ENCODE data around the gene HMGA1. TPM values are rescaled to one million over a fixed set of nuclear protein-coding genes. Genes with fewer than 3 reads are reported as not detected.

HMGA1 gene
- total and polyA plus RNA-seq, 2 of the 13 experiments (the other 11 are each of a cell fraction or from before 2014, with no cell fraction given), result 117 to 145 TPM

DNA sequence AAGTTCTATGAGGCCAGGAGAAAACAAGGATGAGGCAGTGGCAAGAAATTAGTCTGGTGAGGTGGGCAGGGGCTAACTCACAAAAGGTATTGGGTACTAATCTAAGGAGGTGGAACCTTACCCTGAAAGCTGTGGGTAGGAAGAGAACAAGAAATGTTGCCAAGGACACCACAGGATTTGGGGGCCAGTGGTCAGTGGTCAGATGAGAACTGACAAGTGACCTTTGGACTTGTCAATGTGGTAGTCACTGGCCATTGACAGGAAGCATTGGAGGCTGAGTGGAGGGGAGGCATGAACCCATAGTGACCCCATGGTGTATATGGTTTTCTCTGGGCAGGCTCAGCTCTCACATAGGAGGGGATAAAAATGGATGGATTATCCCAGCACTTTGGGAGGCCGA, 37.5 kb downstream of the HMGA1 start (continued):
- TF ChIP-seq, protein P1, sequence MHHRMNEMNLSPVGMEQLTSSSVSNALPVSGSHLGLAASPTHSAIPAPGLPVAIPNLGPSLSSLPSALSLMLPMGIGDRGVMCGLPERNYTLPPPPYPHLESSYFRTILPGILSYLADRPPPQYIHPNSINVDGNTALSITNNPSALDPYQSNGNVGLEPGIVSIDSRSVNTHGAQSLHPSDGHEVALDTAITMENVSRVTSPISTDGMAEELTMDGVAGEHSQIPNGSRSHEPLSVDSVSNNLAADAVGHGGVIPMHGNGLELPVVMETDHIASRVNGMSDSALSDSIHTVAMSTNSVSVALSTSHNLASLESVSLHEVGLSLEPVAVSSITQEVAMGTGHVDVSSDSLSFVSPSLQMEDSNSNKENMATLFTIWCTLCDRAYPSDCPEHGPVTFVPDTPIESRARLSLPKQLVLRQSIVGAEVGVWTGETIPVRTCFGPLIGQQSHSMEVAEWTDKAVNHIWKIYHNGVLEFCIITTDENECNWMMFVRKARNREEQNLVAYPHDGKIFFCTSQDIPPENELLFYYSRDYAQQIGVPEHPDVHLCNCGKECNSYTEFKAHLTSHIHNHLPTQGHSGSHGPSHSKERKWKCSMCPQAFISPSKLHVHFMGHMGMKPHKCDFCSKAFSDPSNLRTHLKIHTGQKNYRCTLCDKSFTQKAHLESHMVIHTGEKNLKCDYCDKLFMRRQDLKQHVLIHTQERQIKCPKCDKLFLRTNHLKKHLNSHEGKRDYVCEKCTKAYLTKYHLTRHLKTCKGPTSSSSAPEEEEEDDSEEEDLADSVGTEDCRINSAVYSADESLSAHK (CRISPR knock-in tag; IDR thresholded peaks at IDR 0.05; ENCODE audit: borderline replicate concordance), result no peak
- TF ChIP-seq ZSCAN29 (CRISPR knock-in tag; conservative IDR thresholded peaks at IDR 0.05), result no peak
- TF ChIP-seq POLR2A (IDR thresholded peaks at IDR 0.05; ENCODE audit: insufficient read depth in 1 of 2, low read depth in 2 of 2, low read length in 2 of 2), result no peak
- no peak for TF ChIP-seq GABPA (IDR thresholded peaks at IDR 0.05; ENCODE audit: low read depth, low read length)
- no peak for TF ChIP-seq GABPA (CRISPR knock-in tag; IDR thresholded peaks at IDR 0.05; ENCODE audit: low read depth)
- 0 out of 2 replicates have a peak, but pooled peaks have one; percentile 40 for TF ChIP-seq ADNP (CRISPR knock-in tag; IDR thresholded peaks at IDR 0.05)
- TF ChIP-seq, protein P2, sequence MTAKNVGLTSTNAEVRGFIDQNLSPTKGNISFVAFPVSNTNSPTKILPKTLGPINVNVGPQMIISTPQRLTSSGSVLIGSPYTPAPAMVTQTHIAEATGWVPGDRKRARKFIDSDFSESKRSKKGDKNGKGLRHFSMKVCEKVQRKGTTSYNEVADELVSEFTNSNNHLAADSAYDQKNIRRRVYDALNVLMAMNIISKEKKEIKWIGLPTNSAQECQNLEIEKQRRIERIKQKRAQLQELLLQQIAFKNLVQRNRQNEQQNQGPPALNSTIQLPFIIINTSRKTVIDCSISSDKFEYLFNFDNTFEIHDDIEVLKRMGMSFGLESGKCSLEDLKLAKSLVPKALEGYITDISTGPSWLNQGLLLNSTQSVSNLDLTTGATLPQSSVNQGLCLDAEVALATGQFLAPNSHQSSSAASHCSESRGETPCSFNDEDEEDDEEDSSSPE (CRISPR knock-in tag; IDR thresholded peaks at IDR 0.05), result no peak
- TF ChIP-seq, protein P3, sequence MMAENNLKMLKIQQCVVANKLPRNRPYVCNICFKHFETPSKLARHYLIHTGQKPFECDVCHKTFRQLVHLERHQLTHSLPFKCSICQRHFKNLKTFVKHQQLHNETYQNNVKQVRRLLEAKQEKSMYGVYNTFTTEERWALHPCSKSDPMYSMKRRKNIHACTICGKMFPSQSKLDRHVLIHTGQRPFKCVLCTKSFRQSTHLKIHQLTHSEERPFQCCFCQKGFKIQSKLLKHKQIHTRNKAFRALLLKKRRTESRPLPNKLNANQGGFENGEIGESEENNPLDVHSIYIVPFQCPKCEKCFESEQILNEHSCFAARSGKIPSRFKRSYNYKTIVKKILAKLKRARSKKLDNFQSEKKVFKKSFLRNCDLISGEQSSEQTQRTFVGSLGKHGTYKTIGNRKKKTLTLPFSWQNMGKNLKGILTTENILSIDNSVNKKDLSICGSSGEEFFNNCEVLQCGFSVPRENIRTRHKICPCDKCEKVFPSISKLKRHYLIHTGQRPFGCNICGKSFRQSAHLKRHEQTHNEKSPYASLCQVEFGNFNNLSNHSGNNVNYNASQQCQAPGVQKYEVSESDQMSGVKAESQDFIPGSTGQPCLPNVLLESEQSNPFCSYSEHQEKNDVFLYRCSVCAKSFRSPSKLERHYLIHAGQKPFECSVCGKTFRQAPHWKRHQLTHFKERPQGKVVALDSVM (CRISPR knock-in tag; IDR thresholded peaks at IDR 0.05), result no peak
- TF ChIP-seq RARA (CRISPR knock-in tag; IDR thresholded peaks at IDR 0.05), result peak; percentile 76
- TF ChIP-seq RXRA (CRISPR knock-in tag; IDR thresholded peaks at IDR 0.05), result peak; percentile 32; the same call in 1 of the 2 replicates
- TF ChIP-seq ZNF317 (CRISPR knock-in tag; IDR thresholded peaks at IDR 0.05), result no peak
- TF ChIP-seq MXI1 (IDR thresholded peaks at IDR 0.05; ENCODE audit: borderline replicate concordance, low read depth, low read length), result peak; percentile 24; the same call in 1 of the 3 replicates
- TF ChIP-seq, protein P4, sequence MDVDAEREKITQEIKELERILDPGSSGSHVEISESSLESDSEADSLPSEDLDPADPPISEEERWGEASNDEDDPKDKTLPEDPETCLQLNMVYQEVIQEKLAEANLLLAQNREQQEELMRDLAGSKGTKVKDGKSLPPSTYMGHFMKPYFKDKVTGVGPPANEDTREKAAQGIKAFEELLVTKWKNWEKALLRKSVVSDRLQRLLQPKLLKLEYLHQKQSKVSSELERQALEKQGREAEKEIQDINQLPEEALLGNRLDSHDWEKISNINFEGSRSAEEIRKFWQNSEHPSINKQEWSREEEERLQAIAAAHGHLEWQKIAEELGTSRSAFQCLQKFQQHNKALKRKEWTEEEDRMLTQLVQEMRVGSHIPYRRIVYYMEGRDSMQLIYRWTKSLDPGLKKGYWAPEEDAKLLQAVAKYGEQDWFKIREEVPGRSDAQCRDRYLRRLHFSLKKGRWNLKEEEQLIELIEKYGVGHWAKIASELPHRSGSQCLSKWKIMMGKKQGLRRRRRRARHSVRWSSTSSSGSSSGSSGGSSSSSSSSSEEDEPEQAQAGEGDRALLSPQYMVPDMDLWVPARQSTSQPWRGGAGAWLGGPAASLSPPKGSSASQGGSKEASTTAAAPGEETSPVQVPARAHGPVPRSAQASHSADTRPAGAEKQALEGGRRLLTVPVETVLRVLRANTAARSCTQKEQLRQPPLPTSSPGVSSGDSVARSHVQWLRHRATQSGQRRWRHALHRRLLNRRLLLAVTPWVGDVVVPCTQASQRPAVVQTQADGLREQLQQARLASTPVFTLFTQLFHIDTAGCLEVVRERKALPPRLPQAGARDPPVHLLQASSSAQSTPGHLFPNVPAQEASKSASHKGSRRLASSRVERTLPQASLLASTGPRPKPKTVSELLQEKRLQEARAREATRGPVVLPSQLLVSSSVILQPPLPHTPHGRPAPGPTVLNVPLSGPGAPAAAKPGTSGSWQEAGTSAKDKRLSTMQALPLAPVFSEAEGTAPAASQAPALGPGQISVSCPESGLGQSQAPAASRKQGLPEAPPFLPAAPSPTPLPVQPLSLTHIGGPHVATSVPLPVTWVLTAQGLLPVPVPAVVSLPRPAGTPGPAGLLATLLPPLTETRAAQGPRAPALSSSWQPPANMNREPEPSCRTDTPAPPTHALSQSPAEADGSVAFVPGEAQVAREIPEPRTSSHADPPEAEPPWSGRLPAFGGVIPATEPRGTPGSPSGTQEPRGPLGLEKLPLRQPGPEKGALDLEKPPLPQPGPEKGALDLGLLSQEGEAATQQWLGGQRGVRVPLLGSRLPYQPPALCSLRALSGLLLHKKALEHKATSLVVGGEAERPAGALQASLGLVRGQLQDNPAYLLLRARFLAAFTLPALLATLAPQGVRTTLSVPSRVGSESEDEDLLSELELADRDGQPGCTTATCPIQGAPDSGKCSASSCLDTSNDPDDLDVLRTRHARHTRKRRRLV (CRISPR knock-in tag; IDR thresholded peaks at IDR 0.05), result no peak
- no peak for TF ChIP-seq RAD21 (CRISPR knock-in tag; IDR thresholded peaks at IDR 0.05)
- no peak for TF ChIP-seq NR2F6 (IDR thresholded peaks at IDR 0.05)
- no peak for TF ChIP-seq NR2F6 (CRISPR knock-in tag; IDR thresholded peaks at IDR 0.05)
- TF ChIP-seq NCOR1 (IDR thresholded peaks at IDR 0.05; ENCODE audit: borderline replicate concordance, low read length), result peak; percentile 45; the same call in 1 of the 2 replicates
- 0 out of 2 replicates have a peak, but pooled peaks have one; percentile 30 for TF ChIP-seq ETV5 (CRISPR knock-in tag; IDR thresholded peaks at IDR 0.05; ENCODE audit: borderline replicate concordance)
- no peak for TF ChIP-seq SATB2 (CRISPR knock-in tag; IDR thresholded peaks at IDR 0.05)
- TF ChIP-seq, protein P5, sequence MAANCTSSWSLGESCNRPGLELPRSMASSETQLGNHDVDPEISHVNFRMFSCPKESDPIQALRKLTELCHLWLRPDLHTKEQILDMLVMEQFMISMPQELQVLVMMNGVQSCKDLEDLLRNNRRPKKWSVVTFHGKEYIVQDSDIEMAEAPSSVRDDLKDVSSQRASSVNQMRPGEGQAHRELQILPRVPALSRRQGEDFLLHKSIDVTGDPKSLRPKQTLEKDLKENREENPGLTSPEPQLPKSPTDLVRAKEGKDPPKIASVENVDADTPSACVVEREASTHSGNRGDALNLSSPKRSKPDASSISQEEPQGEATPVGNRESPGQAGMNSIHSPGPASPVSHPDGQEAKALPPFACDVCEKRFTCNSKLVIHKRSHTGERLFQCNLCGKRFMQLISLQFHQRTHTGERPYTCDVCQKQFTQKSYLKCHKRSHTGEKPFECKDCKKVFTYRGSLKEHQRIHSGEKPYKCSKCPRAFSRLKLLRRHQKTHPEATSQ (CRISPR knock-in tag; IDR thresholded peaks at IDR 0.05; ENCODE audit: borderline replicate concordance), result no peak

Measured in HepG2 (cell line).